Immature natural killer cell (primary cell): ENCODE measurements around the gene WDFY2. TPM values are rescaled to one million over a fixed set of nuclear protein-coding genes. Genes with fewer than 3 reads are reported as not detected.
"Not testable (repeated sequence)": the region's sequence is repeated elsewhere in the genome, so short reads cannot be mapped to it uniquely, and the experiment has no call there.

Experiments
- DNase-seq, 3 donors: peaks; one replicate each; pipeline ENCODE4 v3.0.0; 2022; ENCODE audit warnings: mixed read lengths in 1 of 3
- H3K27ac Mint-ChIP-seq, 6 donors: one replicate each; pipeline ENCODE4 v1.8.0; 2020; ENCODE audit warnings: mixed read lengths in 6 of 6, mild to moderate bottlenecking in 5 of 6, inconsistent platforms in 4 of 6, moderate library complexity in 3 of 6
- H3K27me3 Mint-ChIP-seq, 3 donors: one replicate each; pipeline ENCODE4 v1.8.0; 2020 to 2021; ENCODE audit warnings: low read depth in 3 of 3, mild to moderate bottlenecking in 3 of 3, mixed read lengths in 3 of 3, moderate library complexity in 3 of 3, inconsistent platforms in 1 of 3
- H3K36me3 Mint-ChIP-seq, 3 donors: one replicate each; pipeline ENCODE4 v1.8.0; 2020; ENCODE audit warnings: mixed read lengths in 3 of 3, inconsistent platforms in 2 of 3, mild to moderate bottlenecking in 2 of 3
- H3K4me1 Mint-ChIP-seq, 2 donors: one replicate each; pipeline ENCODE4 v1.8.0; 2020; ENCODE audit warnings: inconsistent platforms in 2 of 2, mild to moderate bottlenecking in 2 of 2, mixed read lengths in 2 of 2, moderate library complexity in 1 of 2
- H3K4me3 Mint-ChIP-seq, 5 donors: one replicate each; pipeline ENCODE4 v1.8.0; 2020; ENCODE audit warnings: mild to moderate bottlenecking in 5 of 5, mixed read lengths in 5 of 5, inconsistent platforms in 3 of 5, moderate library complexity in 3 of 5
- H3K9me3 Mint-ChIP-seq, 6 donors: one replicate each; pipeline ENCODE4 v1.8.0; 2020; ENCODE audit warnings: mild to moderate bottlenecking in 6 of 6, mixed read lengths in 6 of 6, inconsistent platforms in 4 of 6, moderate library complexity in 3 of 6
- polyA plus RNA-seq, 3 donors: library from polyadenylated mRNA; unstranded; fragments of 300-500 nt; fragmentation: Illumina TruSeq; gene quantifications; one replicate each; pipeline ENCODE4 v1.2.3, GENCODE V29; 2021

WDFY2 gene
- polyA plus RNA-seq, result 1 to 10 TPM; 1.6 to 4.6 (median 3.0) TPM

- H3K4me3 Mint-ChIP-seq, result peak within 1 kb of the TSS; percentile 91 to 100 (median 99)
- H3K4me1 Mint-ChIP-seq, result peaks cover 23 to 44% of the 10 kb centered on the region in 2 donors
- peaks cover 0 to 2% (median under 1%) of the 10 kb centered on the region in 3 donors for H3K36me3 Mint-ChIP-seq
- peaks cover 0 to 2% (median 0%) of the 10 kb centered on the region in 6 donors for H3K9me3 Mint-ChIP-seq
- DNase-seq, result peak; percentile 99 to 100 (median 99)
- H3K27ac Mint-ChIP-seq, result peak within 1 kb of the TSS; percentile 94 to 100 (median 98)
- peaks cover 5 to 11% (median 11%) of the 10 kb centered on the region in 3 donors for H3K27me3 Mint-ChIP-seq
These were observed at the start of gene WDFY2 for GRCh38 chr13:51583875-51584730. WDFY2 (plus strand) TSS chr13:51584462; CDS start chr13:51584688, 226 bp downstream.

- no peak for DNase-seq
- H3K4me3 Mint-ChIP-seq, result no peak overlapping the region
- H3K9me3 Mint-ChIP-seq, result no peaks in the 10 kb centered on the region
- peaks cover 17 to 22% of the 10 kb centered on the region in 2 donors for H3K4me1 Mint-ChIP-seq
- peaks cover 0 to 4% (median 0%) of the 10 kb centered on the region in 3 donors for H3K36me3 Mint-ChIP-seq
- H3K27ac Mint-ChIP-seq, result peak overlapping the region in 1 of 6 donors; percentile 39
- peaks cover 0 to 2% (median 1%) of the 10 kb centered on the region in 3 donors for H3K27me3 Mint-ChIP-seq
These were observed 45.6 kb upstream of the WDFY2 start for GRCh38 chr13:51538591-51539179.

- H3K27ac Mint-ChIP-seq, result peak overlapping the region in 3 of 6 donors; percentile 3 to 51 (median 21)
- DNase-seq, result no peak
- no peaks in the 10 kb centered on the region for H3K9me3 Mint-ChIP-seq
- peaks cover 5 to 10% of the 10 kb centered on the region in 2 donors for H3K4me1 Mint-ChIP-seq
- H3K36me3 Mint-ChIP-seq, result peaks cover 0 to under 1% (median 0%) of the 10 kb centered on the region in 3 donors
- peaks cover 0 to 2% (median 1%) of the 10 kb centered on the region in 3 donors for H3K27me3 Mint-ChIP-seq
- H3K4me3 Mint-ChIP-seq, result no peak overlapping the region
These were observed 44.4 kb upstream of the WDFY2 start for GRCh38 chr13:51539887-51540286.

GRCh38 chr13:51541037-51541436 is 43.2 kb upstream of the WDFY2 start:
- no peak overlapping the region for H3K4me3 Mint-ChIP-seq
- DNase-seq, result no peak
- H3K4me1 Mint-ChIP-seq, result peaks cover 0 to 4% of the 10 kb centered on the region in 2 donors
- no peak overlapping the region for H3K27ac Mint-ChIP-seq
- no peaks in the 10 kb centered on the region for H3K36me3 Mint-ChIP-seq
- H3K27me3 Mint-ChIP-seq, result peaks cover 0 to 2% (median 1%) of the 10 kb centered on the region in 3 donors
- no peaks in the 10 kb centered on the region for H3K9me3 Mint-ChIP-seq

- H3K27ac Mint-ChIP-seq, result no peak overlapping the region
- peaks cover 0 to 3% of the 10 kb centered on the region in 2 donors for H3K4me1 Mint-ChIP-seq
- H3K36me3 Mint-ChIP-seq, result no peaks in the 10 kb centered on the region
- peaks cover 0 to 5% (median 2%) of the 10 kb centered on the region in 3 donors for H3K27me3 Mint-ChIP-seq
- DNase-seq, result no peak
- H3K9me3 Mint-ChIP-seq, result peaks cover 0 to 2% (median 0%) of the 10 kb centered on the region in 6 donors
- H3K4me3 Mint-ChIP-seq, result no peak overlapping the region
These were observed 42.4 kb upstream of the WDFY2 start for GRCh38 chr13:51541809-51542258.

GRCh38 chr13:51542346-51543242 is 41.7 kb upstream of the WDFY2 start:
- Mint-ChIP-seq H3K27ac (no peak overlapping the region), H3K4me3 (no peak overlapping the region), H3K36me3 (no peaks in the 10 kb centered on the region), H3K9me3 (peaks cover 0 to 2% (median 0%) of the 10 kb centered on the region in 6 donors), H3K4me1 (peaks cover 0 to 3% of the 10 kb centered on the region in 2 donors), H3K27me3 (peaks cover 0 to 5% (median 2%) of the 10 kb centered on the region in 3 donors)
- no peak for DNase-seq

GRCh38 chr13:51545446-51545845 is 38.8 kb upstream of the WDFY2 start:
- H3K9me3 Mint-ChIP-seq, H3K4me1 Mint-ChIP-seq, H3K36me3 Mint-ChIP-seq, H3K4me3 Mint-ChIP-seq, H3K27me3 Mint-ChIP-seq, H3K27ac Mint-ChIP-seq, DNase-seq: not testable (repeated sequence)

- peaks cover 0 to 3% (median 0%) of the 10 kb centered on the region in 3 donors for H3K27me3 Mint-ChIP-seq
- H3K4me3 Mint-ChIP-seq, result no peak overlapping the region
- no peak overlapping the region for H3K27ac Mint-ChIP-seq
- peaks cover 0 to 2% of the 10 kb centered on the region in 2 donors for H3K4me1 Mint-ChIP-seq
- H3K9me3 Mint-ChIP-seq, result peaks cover 0 to 2% (median 0%) of the 10 kb centered on the region in 6 donors
- H3K36me3 Mint-ChIP-seq, result peaks cover 0 to 8% (median 0%) of the 10 kb centered on the region in 3 donors
- no peak for DNase-seq
These were observed 36.7 kb upstream of the WDFY2 start for GRCh38 chr13:51547425-51548176.

GRCh38 chr13:51549050-51549449 is 35.2 kb upstream of the WDFY2 start:
- peak overlapping the region in 1 of 6 donors; percentile 3 for H3K27ac Mint-ChIP-seq
- no peak for DNase-seq
- peaks cover 0 to 2% of the 10 kb centered on the region in 2 donors for H3K4me1 Mint-ChIP-seq
- H3K9me3 Mint-ChIP-seq, result peaks cover 0 to 2% (median 0%) of the 10 kb centered on the region in 6 donors
- H3K36me3 Mint-ChIP-seq, result peaks cover 0 to 8% (median 0%) of the 10 kb centered on the region in 3 donors
- no peak overlapping the region for H3K4me3 Mint-ChIP-seq
- H3K27me3 Mint-ChIP-seq, result peaks cover 0 to 3% (median 0%) of the 10 kb centered on the region in 3 donors

GRCh38 chr13:51549593-51549992 is 34.7 kb upstream of the WDFY2 start:
- peaks cover 0 to 2% (median 0%) of the 10 kb centered on the region in 6 donors for H3K9me3 Mint-ChIP-seq
- H3K4me3 Mint-ChIP-seq, result no peak overlapping the region

GRCh38 chr13:51550151-51550550 is 34.1 kb upstream of the WDFY2 start:
- Mint-ChIP-seq H3K9me3 (peaks cover 0 to 2% (median 0%) of the 10 kb centered on the region in 6 donors), H3K27ac (no peak overlapping the region), H3K36me3 (peaks cover 0 to 8% (median 0%) of the 10 kb centered on the region in 3 donors), H3K27me3 (peaks cover 0 to 3% (median 0%) of the 10 kb centered on the region in 3 donors), H3K4me3 (no peak overlapping the region), H3K4me1 (peaks cover 0 to 2% of the 10 kb centered on the region in 2 donors)
- no peak for DNase-seq

More at GRCh38 chr13:51549593-51549992, 34.7 kb upstream of the WDFY2 start:
- DNase-seq, result no peak
- peaks cover 0 to 3% (median 0%) of the 10 kb centered on the region in 3 donors for H3K27me3 Mint-ChIP-seq
- H3K4me1 Mint-ChIP-seq, result peaks cover 0 to 2% of the 10 kb centered on the region in 2 donors
- H3K36me3 Mint-ChIP-seq, result peaks cover 0 to 8% (median 0%) of the 10 kb centered on the region in 3 donors
- H3K27ac Mint-ChIP-seq, result no peak overlapping the region

GRCh38 chr13:51551416-51551815 is 32.8 kb upstream of the WDFY2 start:
- Mint-ChIP-seq H3K36me3 (peaks cover 0 to 8% (median 0%) of the 10 kb centered on the region in 3 donors), H3K4me3 (no peak overlapping the region), H3K9me3 (peaks cover 0 to 1% (median 0%) of the 10 kb centered on the region in 6 donors), H3K27me3 (peaks cover 0 to 4% (median 1%) of the 10 kb centered on the region in 3 donors), H3K27ac (no peak overlapping the region), H3K4me1 (peaks cover 0 to 2% of the 10 kb centered on the region in 2 donors)
- no peak for DNase-seq
